ENCODE data around the gene HEBP1. TPM values are rescaled to one million over a fixed set of nuclear protein-coding genes. Genes with fewer than 3 reads are reported as not detected.

The HEBP1 gene
- polyA plus RNA-seq, 1 donor (not counting 4 experiments of a cell fraction or from before 2014, with no cell fraction given): 24.8 TPM

GRCh38 chr12:12979731-12980259 is 20.3 kb downstream of the HEBP1 start:
- peaks cover 15 to 25% of the 10 kb centered on the region in 2 experiments for H3K36me3 ChIP-seq (ENCODE audit: control insufficient read depth in 2 of 2, extremely low read depth in 1 of 2, insufficient read depth in 2 of 2, low read length in 2 of 2)
- TF ChIP-seq EZH2 (IDR thresholded peaks at IDR 0.05; ENCODE audit: low read length) (no peak), CTCF (optimal IDR thresholded peaks at IDR 0.05 in 1 of 3, IDR thresholded peaks at IDR 0.05 in 1 of 3, conservative IDR thresholded peaks at IDR 0.05 in 1 of 3; ENCODE audit: extremely low read depth in 1 of 3, insufficient read depth in 2 of 3, low read length in 3 of 3) (no peak)
- H3K27me3 ChIP-seq (ENCODE audit: control insufficient read depth, extremely low read depth, insufficient read depth, low read length): no peaks in the 10 kb centered on the region
- H3K4me2 ChIP-seq (ENCODE audit: control insufficient read depth, extremely low read depth, insufficient read depth, low read depth, low read length): no peak overlapping the region
- dilution Hi-C loops (cut with MboI; ENCODE audit: extremely low pct_ligation_motif_present, low sequenced_read_pairs): no loop called here
- no peak overlapping the region for H2AFZ ChIP-seq (ENCODE audit: control insufficient read depth, low read length)
- DNase-seq (ENCODE audit: low read depth, low spot score) (no peak), FAIRE-seq (no peak)
- no peak overlapping the region for H3K9ac ChIP-seq (ENCODE audit: control insufficient read depth, extremely low read depth, insufficient read depth, low read length)
- no peaks in the 10 kb centered on the region for H3K9me1 ChIP-seq (ENCODE audit: control insufficient read depth, extremely low read depth, insufficient read depth, low read length)
- H3K9me3 ChIP-seq (ENCODE audit: control insufficient read depth, low read depth, low read length): no peaks in the 10 kb centered on the region
- H4K20me1 ChIP-seq (ENCODE audit: control insufficient read depth, extremely low read depth, insufficient read depth, low read length): no peaks in the 10 kb centered on the region
- H3K4me1 ChIP-seq (ENCODE audit: control insufficient read depth, extremely low read depth, insufficient read depth, low read length): peaks cover 16% of the 10 kb centered on the region
- H3K4me3 ChIP-seq (ENCODE audit: control insufficient read depth in 2 of 3, extremely low read depth in 1 of 3, insufficient read depth in 2 of 3, low read depth in 1 of 3, low read length in 3 of 3): no peak overlapping the region
- no peak overlapping the region for H3K27ac ChIP-seq (ENCODE audit: control insufficient read depth, insufficient read depth, low read length)
- no peaks in the 10 kb centered on the region for H3K79me2 ChIP-seq (ENCODE audit: control insufficient read depth, insufficient read depth, low read length)

- H3K36me3 ChIP-seq (ENCODE audit: control insufficient read depth in 2 of 2, extremely low read depth in 1 of 2, insufficient read depth in 2 of 2, low read length in 2 of 2): peaks cover 16 to 29% of the 10 kb centered on the region in 2 experiments
- no peak overlapping the region for H3K4me2 ChIP-seq (ENCODE audit: control insufficient read depth, extremely low read depth, insufficient read depth, low read depth, low read length)
- H3K79me2 ChIP-seq (ENCODE audit: control insufficient read depth, insufficient read depth, low read length): no peaks in the 10 kb centered on the region
- no peaks in the 10 kb centered on the region for H3K27me3 ChIP-seq (ENCODE audit: control insufficient read depth, extremely low read depth, insufficient read depth, low read length)
- no peaks in the 10 kb centered on the region for H4K20me1 ChIP-seq (ENCODE audit: control insufficient read depth, extremely low read depth, insufficient read depth, low read length)
- H3K9me3 ChIP-seq (ENCODE audit: control insufficient read depth, low read depth, low read length): no peaks in the 10 kb centered on the region
- DNase-seq (ENCODE audit: low read depth, low spot score) (no peak), FAIRE-seq (no peak)
- no peak overlapping the region for H3K27ac ChIP-seq (ENCODE audit: control insufficient read depth, insufficient read depth, low read length)
- TF ChIP-seq EZH2 (IDR thresholded peaks at IDR 0.05; ENCODE audit: low read length): no peak
- TF ChIP-seq CTCF (optimal IDR thresholded peaks at IDR 0.05 in 1 of 3, IDR thresholded peaks at IDR 0.05 in 1 of 3, conservative IDR thresholded peaks at IDR 0.05 in 1 of 3; ENCODE audit: extremely low read depth in 1 of 3, insufficient read depth in 2 of 3, low read length in 3 of 3): no peak
- H3K4me1 ChIP-seq (ENCODE audit: control insufficient read depth, extremely low read depth, insufficient read depth, low read length): peaks cover 16% of the 10 kb centered on the region
- dilution Hi-C loops (cut with MboI; ENCODE audit: extremely low pct_ligation_motif_present, low sequenced_read_pairs): no loop called here
- no peaks in the 10 kb centered on the region for H3K9me1 ChIP-seq (ENCODE audit: control insufficient read depth, extremely low read depth, insufficient read depth, low read length)
- H2AFZ ChIP-seq (ENCODE audit: control insufficient read depth, low read length): no peak overlapping the region
- no peak overlapping the region for H3K4me3 ChIP-seq (ENCODE audit: control insufficient read depth in 2 of 3, extremely low read depth in 1 of 3, insufficient read depth in 2 of 3, low read depth in 1 of 3, low read length in 3 of 3)
- H3K9ac ChIP-seq (ENCODE audit: control insufficient read depth, extremely low read depth, insufficient read depth, low read length): no peak overlapping the region
These were observed 20.9 kb downstream of the HEBP1 start for GRCh38 chr12:12979126-12979525.
